Nephron (organoid): ENCODE results near the gene SCGB1D4.

Source experiments
- H3K27ac Mint-ChIP-seq, 3 experiments: 2 replicates each; pipeline ENCODE4 v1.8.0; 2020; ENCODE audit warnings: mixed read lengths in 3 of 3, mild to moderate bottlenecking in 2 of 3, moderate library complexity in 1 of 3
- H3K27me3 Mint-ChIP-seq: 2 replicates; pipeline ENCODE4 v1.8.0; 2021; ENCODE audit warnings: low read depth, mild to moderate bottlenecking, moderate library complexity, mixed read lengths
- H3K36me3 Mint-ChIP-seq: 2 replicates; pipeline ENCODE4 v1.8.0; 2020; ENCODE audit warnings: low read depth, mixed read lengths
- H3K4me1 Mint-ChIP-seq: 2 replicates; pipeline ENCODE4 v1.8.0; 2020; ENCODE audit warnings: mixed read lengths
- H3K4me3 Mint-ChIP-seq, 3 experiments: 2 replicates each; pipeline ENCODE4 v1.8.0; 2020; ENCODE audit warnings: mild to moderate bottlenecking in 3 of 3, mixed read lengths in 3 of 3, moderate library complexity in 2 of 3
- H3K9me3 Mint-ChIP-seq: 2 replicates; pipeline ENCODE4 v1.8.0; 2020; ENCODE audit warnings: mixed read lengths
- TF ChIP-seq, protein P1 (sequence below), 3 experiments: fragments of 200-600 bp; sonication (generic); IDR thresholded peaks; one replicate each; pipeline ENCODE4 v1.5.0; 2021; ENCODE audit warnings: antibody characterized with exemption in 3 of 3; ENCODE audit not compliant: unreplicated experiment in 3 of 3

The SCGB1D4 gene

DNA sequence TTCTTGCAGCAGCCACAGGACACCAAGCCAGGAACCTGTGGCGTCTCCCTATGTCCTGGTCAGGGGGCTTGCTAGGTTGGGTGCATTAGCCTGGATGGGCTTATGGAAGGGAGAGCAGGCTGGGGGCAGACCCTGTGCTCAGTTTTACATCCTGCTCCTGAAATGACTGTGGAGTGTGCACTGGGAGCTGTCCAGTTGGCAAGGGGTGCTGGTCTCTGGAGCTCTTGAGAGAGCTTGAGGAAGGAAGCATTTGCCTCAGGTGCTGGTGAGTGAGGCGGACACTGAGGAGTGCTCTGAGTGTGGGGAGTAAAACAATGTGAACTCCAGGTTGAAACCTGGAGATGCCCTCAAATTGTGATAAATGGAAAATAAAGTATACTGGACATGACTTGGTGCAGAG, 3.4 kb downstream of the SCGB1D4 start:
- no peaks in the 10 kb centered on the region for H3K36me3 Mint-ChIP-seq
- no peak overlapping the region for H3K4me3 Mint-ChIP-seq
- no peak overlapping the region for H3K27ac Mint-ChIP-seq
- H3K27me3 Mint-ChIP-seq = peaks cover 22% of the 10 kb centered on the region
- TF ChIP-seq, protein P1, sequence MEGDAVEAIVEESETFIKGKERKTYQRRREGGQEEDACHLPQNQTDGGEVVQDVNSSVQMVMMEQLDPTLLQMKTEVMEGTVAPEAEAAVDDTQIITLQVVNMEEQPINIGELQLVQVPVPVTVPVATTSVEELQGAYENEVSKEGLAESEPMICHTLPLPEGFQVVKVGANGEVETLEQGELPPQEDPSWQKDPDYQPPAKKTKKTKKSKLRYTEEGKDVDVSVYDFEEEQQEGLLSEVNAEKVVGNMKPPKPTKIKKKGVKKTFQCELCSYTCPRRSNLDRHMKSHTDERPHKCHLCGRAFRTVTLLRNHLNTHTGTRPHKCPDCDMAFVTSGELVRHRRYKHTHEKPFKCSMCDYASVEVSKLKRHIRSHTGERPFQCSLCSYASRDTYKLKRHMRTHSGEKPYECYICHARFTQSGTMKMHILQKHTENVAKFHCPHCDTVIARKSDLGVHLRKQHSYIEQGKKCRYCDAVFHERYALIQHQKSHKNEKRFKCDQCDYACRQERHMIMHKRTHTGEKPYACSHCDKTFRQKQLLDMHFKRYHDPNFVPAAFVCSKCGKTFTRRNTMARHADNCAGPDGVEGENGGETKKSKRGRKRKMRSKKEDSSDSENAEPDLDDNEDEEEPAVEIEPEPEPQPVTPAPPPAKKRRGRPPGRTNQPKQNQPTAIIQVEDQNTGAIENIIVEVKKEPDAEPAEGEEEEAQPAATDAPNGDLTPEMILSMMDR (IDR thresholded peaks at IDR 0.05; ENCODE audit: unreplicated experiment in 3 of 3) = no peak
- no peaks in the 10 kb centered on the region for H3K4me1 Mint-ChIP-seq
- peaks cover 3% of the 10 kb centered on the region for H3K9me3 Mint-ChIP-seq

DNA sequence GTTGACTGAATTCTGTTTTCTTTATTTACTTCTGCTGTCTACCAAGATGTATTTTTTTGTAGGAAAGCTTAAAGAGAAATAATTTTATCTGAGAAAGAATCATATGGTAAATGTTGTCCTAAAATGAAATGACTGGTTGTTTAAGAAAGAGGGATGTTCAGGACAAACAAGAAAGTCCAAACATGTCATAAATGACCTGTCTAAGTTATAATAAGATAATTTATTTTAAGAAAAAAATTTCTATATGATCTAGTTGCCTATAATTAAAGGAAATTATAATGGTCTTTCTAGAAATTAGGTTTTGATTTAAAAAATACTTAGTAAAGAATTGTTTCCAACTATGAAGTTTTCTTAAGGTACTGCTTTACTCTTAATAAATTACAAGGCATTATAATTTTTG, 18.4 kb downstream of the SCGB1D4 start:
- Mint-ChIP-seq H3K9me3 (peaks cover 8% of the 10 kb centered on the region), H3K36me3 (no peaks in the 10 kb centered on the region), H3K4me1 (no peaks in the 10 kb centered on the region), H3K27ac (no peak overlapping the region), H3K27me3 (no peaks in the 10 kb centered on the region), H3K4me3 (no peak overlapping the region)
- TF ChIP-seq, protein P1 (IDR thresholded peaks at IDR 0.05; ENCODE audit: unreplicated experiment in 3 of 3) = no peak

DNA sequence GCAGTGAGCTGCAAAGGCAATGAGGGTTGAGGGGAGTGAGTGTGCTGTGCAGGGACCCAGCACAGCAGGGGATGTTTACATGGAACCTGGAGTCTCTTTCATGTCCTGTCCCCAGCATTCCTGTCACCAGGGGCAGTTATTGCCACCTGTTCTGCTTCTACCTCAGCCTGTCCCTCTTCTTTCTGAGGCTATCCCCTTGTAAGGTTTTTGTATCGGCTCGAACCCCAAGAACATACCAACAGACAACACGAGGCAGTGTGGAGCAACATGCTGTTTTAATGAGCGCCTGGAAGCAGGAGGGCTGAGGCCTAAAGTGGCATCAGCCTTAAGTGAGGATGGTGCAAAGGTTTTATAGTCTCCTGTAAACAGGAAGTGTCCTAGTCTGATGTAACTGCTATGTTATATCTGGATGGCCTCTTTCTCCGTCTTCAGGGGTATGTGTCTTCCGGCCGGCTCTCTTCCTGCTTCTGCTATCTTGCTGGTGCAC, 25.0 kb downstream of the SCGB1D4 start:
- Mint-ChIP-seq H3K4me3 (no peak overlapping the region), H3K27me3 (no peaks in the 10 kb centered on the region), H3K27ac (no peak overlapping the region), H3K4me1 (no peaks in the 10 kb centered on the region), H3K9me3 (peaks cover 4% of the 10 kb centered on the region), H3K36me3 (no peaks in the 10 kb centered on the region)
- TF ChIP-seq, protein P1 (IDR thresholded peaks at IDR 0.05; ENCODE audit: unreplicated experiment in 3 of 3) = no peak

DNA sequence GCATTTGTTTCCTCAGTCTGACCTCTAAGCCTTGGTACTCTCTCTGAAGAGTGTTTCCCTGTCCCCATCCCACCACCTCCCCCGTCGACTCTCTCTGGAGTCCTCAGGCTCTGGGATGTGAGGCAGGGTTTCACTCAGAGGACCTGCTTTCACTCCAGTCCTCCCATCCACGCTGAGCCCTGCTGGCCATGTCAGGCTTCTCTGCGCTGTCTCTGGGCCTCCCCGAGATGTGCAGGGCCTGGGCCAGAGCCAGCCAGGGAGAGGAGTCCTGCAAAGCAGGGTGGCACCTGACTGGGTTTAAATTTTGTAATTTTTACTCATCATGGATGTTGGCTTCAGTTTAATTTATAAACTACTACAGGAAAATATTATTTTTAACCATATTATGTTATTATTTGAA, 25.6 kb downstream of the SCGB1D4 start:
- TF ChIP-seq, protein P1 (IDR thresholded peaks at IDR 0.05; ENCODE audit: unreplicated experiment in 3 of 3) = no peak
- Mint-ChIP-seq H3K9me3 (peaks cover 4% of the 10 kb centered on the region), H3K27ac (no peak overlapping the region), H3K4me3 (no peak overlapping the region), H3K4me1 (no peaks in the 10 kb centered on the region), H3K36me3 (no peaks in the 10 kb centered on the region), H3K27me3 (peaks cover 5% of the 10 kb centered on the region)

DNA sequence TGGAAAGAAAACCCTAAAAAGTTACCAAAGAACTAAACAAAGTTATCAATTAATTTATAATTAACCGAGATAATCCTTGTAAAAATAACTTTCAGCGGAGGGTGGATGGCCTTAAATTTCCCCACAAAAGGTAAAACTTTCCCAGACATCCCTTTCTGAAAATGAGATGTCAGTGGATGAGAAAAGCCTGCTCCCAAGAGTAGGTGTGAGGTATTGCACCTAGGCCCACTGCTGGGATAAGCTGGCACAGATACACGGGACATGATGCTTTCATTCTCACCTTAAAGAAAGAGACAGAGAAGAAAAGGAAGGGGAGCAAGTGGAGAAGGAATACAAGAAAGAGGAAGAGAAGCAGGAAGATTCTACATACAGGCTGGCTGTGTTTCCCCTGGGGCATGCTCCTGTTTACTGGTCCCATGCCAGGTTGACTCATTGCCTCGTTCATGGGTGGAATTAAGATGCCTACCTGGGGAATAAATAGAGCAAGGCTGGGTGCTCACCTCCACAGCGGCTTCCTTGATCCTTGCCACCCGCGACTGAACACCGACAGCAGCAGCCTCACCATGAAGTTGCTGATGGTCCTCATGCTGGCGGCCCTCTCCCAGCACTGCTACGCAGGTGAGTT, 29.1 kb downstream of the SCGB1D4 start, which contains the start of gene SCGB2A2:
Gene SCGB2A2, plus strand, starts transcription at position 505 of the 625 bp plus-strand sequence. Its CDS starts 59 bp downstream, at position 564.
- Mint-ChIP-seq H3K9me3 (no peaks in the 10 kb centered on the region), H3K4me3 (no peak within 1 kb of the TSS), H3K4me1 (no peaks in the 10 kb centered on the region), H3K27ac (no peak within 1 kb of the TSS), H3K36me3 (no peaks in the 10 kb centered on the region), H3K27me3 (peaks cover 27% of the 10 kb centered on the region)
- TF ChIP-seq, protein P1 (IDR thresholded peaks at IDR 0.05; ENCODE audit: unreplicated experiment in 3 of 3) = no peak

DNA sequence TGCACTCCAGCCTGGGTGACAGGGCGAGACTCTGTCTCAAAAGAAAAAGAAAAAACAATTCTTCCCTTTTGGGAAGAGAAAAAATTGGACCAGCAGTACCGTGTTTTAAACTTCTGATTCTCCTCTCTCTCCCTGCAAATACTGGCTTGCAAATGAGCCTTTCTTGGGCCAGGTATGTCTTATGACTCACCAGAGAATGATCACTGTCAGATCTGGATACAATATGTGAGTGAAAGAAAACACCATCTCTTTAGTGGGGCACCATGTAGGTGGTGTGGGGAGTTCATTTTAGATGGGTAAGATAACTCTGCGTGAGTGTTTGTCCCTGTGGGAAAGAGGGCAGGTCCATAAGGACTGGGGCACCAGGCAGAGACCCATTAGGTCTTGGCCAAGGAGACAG, 31.3 kb downstream of the SCGB1D4 start:
- no peak overlapping the region for H3K27ac Mint-ChIP-seq
- H3K4me3 Mint-ChIP-seq = no peak overlapping the region
- H3K36me3 Mint-ChIP-seq = no peaks in the 10 kb centered on the region
- peaks cover 2% of the 10 kb centered on the region for H3K9me3 Mint-ChIP-seq
- no peaks in the 10 kb centered on the region for H3K4me1 Mint-ChIP-seq
- peaks cover 37% of the 10 kb centered on the region for H3K27me3 Mint-ChIP-seq
- TF ChIP-seq, protein P1 (IDR thresholded peaks at IDR 0.05; ENCODE audit: unreplicated experiment in 3 of 3) = no peak
